K562 (cell line): ENCODE results near the gene TRAF5. TPM values are rescaled to one million over a fixed set of nuclear protein-coding genes. Genes with fewer than 3 reads are reported as not detected.

ENCODE experiments used
- ATF3 ChIP-seq, 2 experiments: fragments of 450-650 bp in 1 of 2; sonication (generic) in 1 of 2; formaldehyde crosslinking in 1 of 2; IDR thresholded peaks in 1 of 2; conservative IDR thresholded peaks in 1 of 2; 2 replicates each; pipeline versions ENCODE4 v1.6.1 to v1.8.1; 2016 to 2023; ENCODE audit warnings: mild to moderate bottlenecking in 2 of 2, moderate library complexity in 2 of 2, inconsistent platforms in 1 of 2, missing genetic modification reagents in 1 of 2
- DPF2 ChIP-seq: fragments of 450-650 bp; IDR thresholded peaks from 2 replicates; pipeline ENCODE4 v1.6.1; 2016
- FOS ChIP-seq: IDR thresholded peaks from 3 replicates; pipeline ENCODE4 v1.6.1; 2011; ENCODE audit not compliant: insufficient read length; ENCODE audit errors: extremely low read depth
- HBP1 ChIP-seq: fragments of 450-650 bp; formaldehyde crosslinking; IDR thresholded peaks from 2 replicates; pipeline ENCODE4 v1.4.0; 2022; ENCODE audit warnings: missing genetic modification characterization
- IRF2 ChIP-seq: sonication (generic); formaldehyde crosslinking; IDR thresholded peaks from 2 replicates; pipeline ENCODE4 v1.8.1; 2022; ENCODE audit warnings: mild to moderate bottlenecking, missing genetic modification reagents
- KDM1A ChIP-seq, 2 experiments: fragments of 450-650 bp; IDR thresholded peaks; 2 replicates each; pipeline ENCODE4 v1.6.1; 2016; ENCODE audit warnings: mild to moderate bottlenecking in 2 of 2
- PBX2 ChIP-seq, 2 experiments: IDR thresholded peaks in 1 of 2; conservative IDR thresholded peaks in 1 of 2; 2 replicates each; pipeline ENCODE4 v1.6.1; 2016; ENCODE audit warnings: low read depth in 2 of 2, mild to moderate bottlenecking in 1 of 2, missing compliant biosample characterization in 1 of 2, missing genetic modification characterization in 1 of 2, moderate library complexity in 1 of 2
- RCOR1 ChIP-seq, 2 experiments: IDR thresholded peaks; 2 replicates each; pipeline ENCODE4 v1.6.1; 2012; ENCODE audit warnings: low read depth in 2 of 2, low read length in 2 of 2, borderline replicate concordance in 1 of 2, improper control_type of control experiment in 1 of 2
- SMC3 ChIP-seq: conservative IDR thresholded peaks from 2 replicates; pipeline ENCODE4 v1.6.1; 2011; ENCODE audit warnings: low read depth, low read length, improper control_type of control experiment; ENCODE audit not compliant: insufficient read depth
- STAT5A ChIP-seq: IDR thresholded peaks from 2 replicates; pipeline ENCODE4 v1.6.1; 2012; ENCODE audit warnings: low read length, inconsistent platforms, borderline replicate concordance
- TRIM25 ChIP-seq: fragments of 450-650 bp; IDR thresholded peaks from 2 replicates; pipeline ENCODE4 v1.7.0; 2016; ENCODE audit warnings: borderline replicate concordance
- ZBTB49 ChIP-seq: sonication (generic); formaldehyde crosslinking; IDR thresholded peaks from 2 replicates; pipeline ENCODE4 v1.8.0; 2022; ENCODE audit warnings: missing genetic modification reagents, mild to moderate bottlenecking, borderline replicate concordance
- polyA plus RNA-seq, 8 experiments: library from polyadenylated mRNA; depleted of rRNA in 4 of 8; stranded (reverse) in 5 of 8; unstranded in 3 of 8; fragments of >200 nt; fragmentation: Nextera tagmentation in 2 of 8; fragmentation: Illumina TruSeq in 1 of 8; extraction: Ambion mirVana in 2 of 8; extraction: Trizol in 1 of 8; gene quantifications; 2 replicates each; pipeline versions ENCODE4 v1.2.1 to v1.2.3, GENCODE V29; 2011 to 2014; ENCODE audit warnings: inconsistent platforms in 1 of 8, missing spikeins in 1 of 8
- total RNA-seq, 7 experiments: library from RNA; depleted of rRNA in 6 of 7; stranded (reverse); fragments of >200 nt in 6 of 7; fragmentation: Illumina TruSeq in 2 of 7; extraction: Trizol in 2 of 7; gene quantifications; 2 replicates each; pipeline versions ENCODE4 v1.2.1 to v1.2.3, GENCODE V29; 2011 to 2021; ENCODE audit warnings: low replicate concordance in 1 of 7

The TRAF5 gene
- total and polyA plus RNA-seq, 9 of the 15 experiments (the other 6 are each of a cell fraction or from before 2014, with no cell fraction given) = 2.0 to 9.3 (median 5.3) TPM

GRCh38 chr1:211378844-211379243, 52.2 kb downstream of the TRAF5 start (continued):
- TF ChIP-seq ZBTB49 (CRISPR knock-in tag) (no peak), IRF2 (CRISPR knock-in tag) (no peak), KDM1A (IDR thresholded peaks at IDR 0.05) (peak; percentile 13 to 30; a peak in 1 of 4 replicates), PBX2 (CRISPR knock-in tag; IDR thresholded peaks at IDR 0.05; ENCODE audit: low read depth) (no peak), PBX2 (tag; conservative IDR thresholded peaks at IDR 0.05; ENCODE audit: low read depth) (peak; percentile 56; the same call in 1 of the 2 replicates), HBP1 (CRISPR knock-in tag) (peak; percentile 77; the same call in 1 of the 2 replicates), DPF2 (peak; percentile 91), RCOR1 (IDR thresholded peaks at IDR 0.05; ENCODE audit: borderline replicate concordance in 1 of 2, low read depth in 2 of 2, low read length in 2 of 2) (peak in 1 of 2 experiments; percentile 54; a peak in 1 of 4 replicates), STAT5A (no peak), FOS (peak; percentile 41), TRIM25 (no peak), ATF3 (IDR thresholded peaks at IDR 0.05) (peak; percentile 85), ATF3 (CRISPR knock-in tag; conservative IDR thresholded peaks at IDR 0.05) (no peak), SMC3 (no peak)
